HL-60/S4 treated with phorbol 12-myristate 13-acetate at 8.2 ng/mL for 4 days and 3 days (cell line): ENCODE results near the gene GRPEL2.

ENCODE experiments used
- in situ Hi-C: fragments of 300-500 bp; cut with MboI; formaldehyde crosslinking; loops from 2 replicates; pipeline ENCODE4 v1.15.0; 2022; ENCODE audit warnings: low sequenced_read_pairs

The GRPEL2 gene

DNA sequence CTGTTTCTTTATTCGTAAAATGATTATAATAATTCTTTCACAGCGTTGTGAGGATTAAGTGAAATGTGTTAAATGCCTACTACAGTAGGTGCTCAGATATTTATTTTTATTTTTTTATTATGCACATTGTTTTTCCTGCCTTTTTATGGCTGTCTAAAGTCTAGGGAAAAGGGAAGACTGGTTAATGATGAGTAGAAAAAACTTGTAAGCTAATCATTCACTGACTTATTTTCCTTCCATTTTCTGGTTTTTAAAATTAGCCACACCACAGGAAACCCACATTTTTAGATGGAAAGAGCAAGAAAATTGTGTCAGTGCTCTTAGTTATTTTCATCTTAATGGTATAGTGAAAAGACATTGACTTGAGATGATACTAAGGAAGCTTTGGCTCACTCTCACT is 8.6 kb downstream of the GRPEL2 start:
- in situ Hi-C loops, result loop anchor here (25.0 kb wide), 1 partner anchor 208 kb away; the partner anchor contains the start of gene CSNK1A1

DNA sequence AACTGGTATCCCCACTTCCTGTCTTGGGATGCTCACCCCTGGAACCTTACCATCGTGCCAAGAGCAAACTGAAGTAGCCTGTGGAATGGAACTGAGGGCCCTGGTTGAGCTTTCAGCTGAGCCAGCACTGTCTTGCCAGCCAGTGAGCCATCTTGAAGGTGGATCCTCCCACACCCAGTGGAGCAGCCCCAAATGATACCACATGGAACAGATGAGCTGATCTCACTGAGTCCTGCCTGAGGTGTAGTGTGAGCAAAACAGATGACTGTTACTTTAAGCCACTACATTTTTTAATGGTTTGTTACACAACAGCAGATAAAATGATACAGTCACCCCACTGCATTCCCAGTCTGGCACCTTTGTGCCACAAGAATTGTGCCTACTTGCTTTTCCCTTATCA is 10.4 kb downstream of the GRPEL2 start:
- in situ Hi-C loops, result loop anchor here (25.0 kb wide), 1 partner anchor 207 kb away; the partner anchor contains the start of gene CSNK1A1

DNA sequence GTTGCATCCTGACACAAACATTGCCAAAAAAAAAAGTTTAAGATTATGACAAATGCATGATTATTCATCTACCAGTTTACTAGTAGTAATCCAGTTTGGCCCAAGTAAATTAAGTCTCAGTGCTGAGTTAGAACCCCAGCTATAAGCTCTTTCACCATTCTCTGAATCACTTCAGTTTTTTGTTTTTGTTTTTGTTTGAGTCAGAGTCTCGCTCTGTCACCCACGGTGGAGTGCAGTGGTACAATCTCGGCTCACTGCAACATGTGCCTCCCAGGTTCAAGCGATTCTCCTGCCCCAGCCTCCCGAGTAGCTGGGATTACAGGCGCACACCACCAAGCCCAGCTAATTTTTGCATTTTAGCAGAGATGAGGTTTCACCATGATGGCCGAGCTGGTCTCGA is 11.1 kb downstream of the GRPEL2 start:
- in situ Hi-C loops, result loop anchor here (25.0 kb wide), 1 partner anchor 206 kb away; the partner anchor contains the start of gene CSNK1A1

DNA sequence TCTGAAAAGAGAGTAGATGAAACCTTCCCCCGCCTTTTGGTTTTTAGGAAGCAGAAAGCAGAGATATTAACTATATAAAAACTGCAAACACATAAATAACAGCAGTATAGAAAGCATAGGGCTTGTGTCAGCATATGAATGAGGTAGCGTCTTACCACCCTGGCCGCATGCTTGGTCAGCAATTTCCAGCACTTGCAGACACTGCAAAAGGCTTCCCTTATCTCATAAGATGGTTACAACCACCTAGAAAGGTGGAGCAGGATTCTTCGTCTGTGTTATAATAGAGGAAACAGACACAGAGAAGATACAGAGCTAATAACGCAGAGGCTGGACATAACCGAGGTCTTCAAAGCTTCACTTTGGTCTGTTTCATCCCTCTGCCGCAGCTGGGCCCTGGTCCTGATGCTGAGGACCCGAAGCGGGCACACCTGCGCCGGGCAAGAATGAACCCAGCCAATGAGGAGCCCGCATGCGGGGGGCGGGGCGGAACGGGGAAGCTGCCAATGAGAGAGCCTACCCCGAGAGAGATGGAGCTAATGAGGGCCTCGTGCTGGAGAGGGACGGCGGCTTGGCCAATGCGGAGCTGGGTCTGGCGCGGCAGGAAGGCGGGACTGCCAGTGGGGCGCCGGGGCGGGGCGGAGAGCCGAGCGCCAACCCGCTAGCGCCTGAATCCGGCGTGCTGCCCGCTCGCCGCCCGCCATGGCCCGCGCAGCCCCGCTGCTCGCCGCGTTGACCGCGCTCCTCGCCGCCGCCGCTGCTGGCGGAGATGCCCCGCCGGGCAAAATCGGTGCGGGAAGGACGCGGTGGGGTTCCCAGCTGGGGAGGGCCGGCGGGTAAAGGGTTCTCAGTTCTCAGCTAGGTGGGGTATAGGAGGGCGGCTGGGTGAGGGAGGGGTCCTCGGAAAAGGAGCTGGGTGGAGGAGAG is 12.3 kb downstream of the GRPEL2 start, which contains the start of gene PCYOX1L:
PCYOX1L (plus strand) TSS at position 677 of the 924 bp plus-strand sequence; CDS start at position 700, 23 bp downstream.
- in situ Hi-C loops, result loop anchor here (25.0 kb wide), 1 partner anchor 205 kb away; the partner anchor contains the start of gene CSNK1A1

DNA sequence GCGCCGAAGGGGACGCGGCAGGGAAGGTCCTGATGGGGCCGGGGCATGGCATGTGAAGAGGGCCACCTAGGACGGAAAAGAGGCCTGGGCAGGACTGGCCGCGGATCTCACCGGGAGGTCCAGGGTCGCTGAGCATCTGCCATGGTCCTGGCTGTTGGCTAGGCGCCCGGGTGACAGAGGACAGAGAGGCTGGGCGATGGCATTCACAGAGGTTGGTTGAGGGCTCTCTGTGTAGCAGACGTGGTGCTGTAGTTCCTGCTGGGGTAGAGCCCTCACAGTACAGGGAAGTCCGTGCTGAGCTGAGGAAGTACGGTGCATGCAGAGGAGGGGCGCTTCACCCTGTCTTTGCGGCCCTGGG is 13.0 kb downstream of the GRPEL2 start:
- in situ Hi-C loops, result loop anchor here (25.0 kb wide), 1 partner anchor 204 kb away; the partner anchor contains the start of gene CSNK1A1

DNA sequence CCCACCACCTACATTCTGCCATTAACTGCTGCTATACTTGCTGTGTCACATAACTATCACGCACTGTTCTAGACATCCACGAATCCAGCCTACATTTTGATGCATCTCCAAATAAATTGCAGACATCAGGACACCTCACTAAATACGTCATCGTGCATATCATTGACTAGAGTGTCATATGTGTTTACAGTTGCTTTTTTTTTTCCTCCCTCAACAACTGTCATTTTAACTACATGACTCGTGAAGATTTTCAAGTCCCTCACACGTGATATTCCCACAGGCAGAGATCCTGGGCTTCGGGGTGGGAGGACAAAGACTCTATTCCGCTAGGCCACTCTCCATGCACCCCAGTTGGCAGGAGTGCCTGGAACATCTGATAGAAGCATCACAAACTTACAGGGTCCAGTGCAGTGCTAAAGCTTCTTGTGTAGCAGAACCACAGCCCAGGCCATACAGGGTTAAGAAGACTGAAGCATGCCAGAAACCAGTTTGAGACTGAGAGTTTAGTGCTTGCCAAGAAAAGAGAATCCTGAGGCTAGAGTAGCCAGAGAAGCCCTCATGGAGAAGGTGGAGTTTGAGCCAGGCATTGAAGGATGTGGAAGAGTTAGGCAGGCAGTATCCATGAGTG is 13.7 kb downstream of the GRPEL2 start:
- in situ Hi-C loops, result loop anchor here (25.0 kb wide), 1 partner anchor 203 kb away; the partner anchor contains the start of gene CSNK1A1

DNA sequence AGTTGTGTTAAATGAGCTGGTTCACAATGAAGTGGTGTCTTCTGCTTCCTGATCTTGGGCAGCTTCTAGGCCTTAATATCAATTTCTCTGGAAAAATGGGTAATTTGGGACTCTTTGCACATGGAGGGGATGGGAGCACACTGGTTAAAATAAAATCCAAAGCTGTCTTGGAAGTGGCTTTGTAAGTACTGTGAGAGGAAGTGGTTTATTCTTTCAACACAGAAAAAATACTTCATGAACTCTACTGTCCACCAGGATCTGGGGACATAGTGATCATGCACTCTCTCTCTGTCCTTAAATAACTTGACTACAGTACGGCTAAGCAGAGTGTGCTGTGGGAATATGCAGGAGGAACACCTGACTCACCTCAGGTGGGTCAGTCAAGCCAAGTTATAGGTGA is 15.0 kb downstream of the GRPEL2 start:
- in situ Hi-C loops, result loop anchor here (25.0 kb wide), 1 partner anchor 202 kb away; the partner anchor contains the start of gene CSNK1A1

DNA sequence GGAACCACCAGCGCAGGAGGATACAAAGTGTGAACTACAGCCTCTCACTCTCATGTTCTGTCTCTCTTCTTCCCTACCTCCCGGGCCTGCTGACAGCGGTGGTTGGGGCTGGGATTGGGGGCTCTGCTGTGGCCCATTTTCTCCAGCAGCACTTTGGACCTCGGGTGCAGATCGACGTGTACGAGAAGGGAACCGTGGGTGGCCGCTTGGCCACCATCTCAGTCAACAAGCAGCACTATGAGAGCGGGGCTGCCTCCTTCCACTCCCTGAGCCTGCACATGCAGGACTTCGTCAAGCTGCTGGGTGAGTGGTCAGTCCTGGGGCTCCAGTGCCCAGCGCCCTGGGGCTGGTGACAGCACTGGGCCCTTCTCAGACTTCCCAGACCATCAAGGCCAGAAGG is 17.2 kb downstream of the GRPEL2 start:
- in situ Hi-C loops, result loop anchor here (25.0 kb wide), 1 partner anchor 200 kb away; the partner anchor contains the start of gene CSNK1A1

DNA sequence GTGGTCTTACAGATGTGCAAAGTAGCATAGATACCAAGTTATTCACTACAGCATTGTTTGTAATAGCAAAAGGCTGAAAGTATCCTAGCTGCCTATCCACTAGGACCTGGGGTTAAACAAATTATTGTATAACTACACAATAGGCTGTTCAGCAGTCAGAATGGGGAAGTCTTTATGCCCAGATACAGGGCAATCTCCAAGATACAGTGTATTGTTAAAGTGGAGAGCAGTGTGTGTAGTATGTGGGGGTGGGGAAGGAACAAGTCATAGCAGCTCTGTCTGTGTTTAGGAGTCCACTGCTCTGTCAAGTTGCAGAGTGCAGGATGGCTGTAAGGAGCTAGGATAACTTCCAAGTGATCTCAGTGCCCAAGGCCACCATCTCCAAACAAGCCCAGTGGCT is 18.1 kb downstream of the GRPEL2 start:
- in situ Hi-C loops, result loop anchor here (25.0 kb wide), 1 partner anchor 199 kb away; the partner anchor contains the start of gene CSNK1A1

DNA sequence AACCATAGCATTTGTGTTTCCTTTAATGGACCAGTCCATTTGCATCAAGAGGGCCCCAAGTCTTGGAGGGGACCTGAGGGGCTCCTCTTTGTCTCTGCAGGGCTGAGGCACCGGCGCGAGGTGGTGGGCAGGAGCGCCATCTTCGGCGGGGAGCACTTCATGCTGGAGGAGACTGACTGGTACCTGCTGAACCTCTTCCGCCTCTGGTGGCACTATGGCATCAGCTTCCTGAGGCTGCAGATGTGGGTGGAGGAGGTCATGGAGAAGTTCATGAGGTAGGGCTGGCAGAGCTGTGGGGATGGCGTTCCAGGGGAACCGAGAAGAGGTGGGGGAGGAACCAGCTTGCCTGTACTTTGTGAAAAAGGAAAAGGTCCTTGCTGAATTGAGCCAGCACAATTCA is 18.6 kb downstream of the GRPEL2 start:
- in situ Hi-C loops, result loop anchor here (25.0 kb wide), 1 partner anchor 198 kb away; the partner anchor contains the start of gene CSNK1A1

DNA sequence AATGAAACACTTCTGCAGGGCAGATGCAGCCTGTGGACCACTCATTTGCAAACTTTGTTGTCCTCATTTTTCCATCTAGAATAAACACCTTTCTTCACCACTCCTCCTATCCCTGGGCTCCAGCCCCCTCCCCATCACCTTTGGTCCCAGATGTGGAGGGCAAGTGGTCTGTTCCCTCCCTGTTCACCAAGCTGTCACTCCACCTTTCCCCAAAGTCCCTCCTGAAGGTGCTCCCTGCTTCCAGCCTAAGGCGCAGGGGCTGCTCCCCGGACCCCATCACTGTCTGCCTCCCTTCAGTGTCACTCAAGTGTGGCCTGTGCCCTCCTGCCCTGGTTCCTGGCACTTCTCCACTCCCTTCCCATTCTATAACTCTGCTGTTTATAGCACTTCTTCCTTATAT is 19.4 kb downstream of the GRPEL2 start:
- in situ Hi-C loops, result loop anchor here (25.0 kb wide), 1 partner anchor 198 kb away; the partner anchor contains the start of gene CSNK1A1

DNA sequence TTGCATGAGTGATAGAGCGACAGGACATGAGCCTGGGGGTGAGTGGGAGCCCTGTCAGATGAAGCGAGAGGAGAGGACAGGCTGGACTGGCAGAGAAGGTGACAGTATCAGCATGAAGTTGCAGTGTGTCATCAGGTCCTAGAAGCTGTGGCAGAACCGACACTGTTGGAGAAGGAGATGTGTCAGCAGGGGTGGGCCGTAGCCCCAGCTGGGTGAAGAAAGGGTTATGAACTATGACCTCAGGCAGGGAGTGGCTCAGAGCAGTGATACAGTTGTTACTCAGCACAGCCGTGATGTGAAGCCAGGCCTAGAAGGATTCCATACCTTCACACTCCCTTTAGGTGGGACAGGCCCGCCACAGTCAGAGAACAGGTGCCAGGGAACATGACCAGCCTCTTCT is 20.1 kb downstream of the GRPEL2 start:
- in situ Hi-C loops, result loop anchor here (25.0 kb wide), 1 partner anchor 197 kb away; the partner anchor contains the start of gene CSNK1A1

DNA sequence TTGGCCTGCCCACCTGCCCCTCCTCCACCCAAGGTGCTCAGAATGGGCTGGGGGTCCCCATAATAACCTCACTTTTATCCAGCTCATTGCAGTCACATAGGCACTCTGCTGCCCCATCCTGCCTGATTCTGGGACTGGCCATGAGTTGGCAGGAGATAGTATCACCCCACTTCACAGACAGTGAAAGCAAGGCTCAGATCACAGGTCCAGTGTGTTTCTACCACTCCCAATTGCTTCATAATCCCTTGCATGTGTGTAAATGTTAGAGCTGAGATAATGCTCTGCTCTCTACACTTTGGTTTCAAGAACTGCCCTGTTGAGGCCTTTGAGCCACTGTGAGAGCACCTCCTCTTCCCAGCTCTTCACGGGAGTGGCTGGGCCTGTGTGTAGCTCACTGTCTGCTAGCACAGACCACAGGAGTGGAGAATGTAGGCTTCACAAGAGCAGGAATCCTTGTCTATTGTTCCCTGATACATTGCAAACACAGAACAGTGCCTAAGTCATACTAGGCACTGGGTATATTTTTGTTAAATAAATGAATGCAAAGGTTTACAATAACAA is 20.9 kb downstream of the GRPEL2 start:
- in situ Hi-C loops, result loop anchor here (25.0 kb wide), 1 partner anchor 196 kb away; the partner anchor contains the start of gene CSNK1A1

DNA sequence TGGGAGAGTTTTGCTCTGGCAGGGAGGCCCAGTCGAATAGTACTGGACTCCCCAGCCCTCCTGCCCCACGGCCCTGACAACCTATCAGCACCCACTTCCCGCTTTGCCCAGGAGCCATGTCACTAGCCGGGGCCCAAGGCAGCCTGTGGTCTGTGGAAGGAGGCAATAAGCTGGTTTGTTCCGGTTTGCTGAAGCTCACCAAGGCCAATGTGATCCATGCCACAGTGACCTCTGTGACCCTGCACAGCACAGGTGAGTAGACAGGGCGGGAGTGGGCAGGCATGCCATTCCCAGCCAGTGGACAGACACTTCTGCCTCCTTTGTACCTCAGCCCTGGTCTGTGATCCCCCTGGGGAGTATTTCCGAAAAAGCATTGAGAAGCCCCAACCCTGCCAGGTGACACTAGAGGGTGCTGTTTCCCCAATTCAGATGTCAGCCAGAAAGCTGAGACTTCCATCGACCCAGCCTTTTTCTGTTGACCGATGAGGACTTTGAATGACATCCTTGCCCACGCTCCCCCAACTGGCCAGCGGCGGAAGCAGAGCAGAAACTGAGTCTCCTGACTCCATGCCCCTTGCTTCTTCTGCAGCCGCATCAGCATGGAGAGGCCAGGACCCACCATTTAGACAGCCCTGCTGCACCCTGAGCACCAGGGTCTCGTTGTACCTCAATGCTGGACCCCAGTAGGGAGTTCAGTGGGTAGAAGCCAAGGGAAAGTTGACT is 22.1 kb downstream of the GRPEL2 start:
- in situ Hi-C loops, result loop anchor here (25.0 kb wide), 1 partner anchor 195 kb away; the partner anchor contains the start of gene CSNK1A1

DNA sequence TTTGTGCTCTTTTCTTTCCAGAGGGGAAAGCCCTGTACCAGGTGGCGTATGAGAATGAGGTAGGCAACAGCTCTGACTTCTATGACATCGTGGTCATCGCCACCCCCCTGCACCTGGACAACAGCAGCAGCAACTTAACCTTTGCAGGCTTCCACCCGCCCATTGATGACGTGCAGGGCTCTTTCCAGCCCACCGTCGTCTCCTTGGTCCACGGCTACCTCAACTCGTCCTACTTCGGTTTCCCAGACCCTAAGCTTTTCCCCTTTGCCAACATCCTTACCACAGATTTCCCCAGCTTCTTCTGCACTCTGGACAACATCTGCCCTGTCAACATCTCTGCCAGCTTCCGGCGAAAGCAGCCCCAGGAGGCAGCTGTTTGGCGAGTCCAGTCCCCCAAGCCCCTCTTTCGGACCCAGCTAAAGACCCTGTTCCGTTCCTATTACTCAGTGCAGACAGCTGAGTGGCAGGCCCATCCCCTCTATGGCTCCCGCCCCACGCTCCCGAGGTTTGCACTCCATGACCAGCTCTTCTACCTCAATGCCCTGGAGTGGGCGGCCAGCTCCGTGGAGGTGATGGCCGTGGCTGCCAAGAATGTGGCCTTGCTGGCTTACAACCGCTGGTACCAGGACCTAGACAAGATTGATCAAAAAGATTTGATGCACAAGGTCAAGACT is 22.8 kb downstream of the GRPEL2 start:
- in situ Hi-C loops, result loop anchor here (25.0 kb wide), 1 partner anchor 194 kb away; the partner anchor contains the start of gene CSNK1A1

DNA sequence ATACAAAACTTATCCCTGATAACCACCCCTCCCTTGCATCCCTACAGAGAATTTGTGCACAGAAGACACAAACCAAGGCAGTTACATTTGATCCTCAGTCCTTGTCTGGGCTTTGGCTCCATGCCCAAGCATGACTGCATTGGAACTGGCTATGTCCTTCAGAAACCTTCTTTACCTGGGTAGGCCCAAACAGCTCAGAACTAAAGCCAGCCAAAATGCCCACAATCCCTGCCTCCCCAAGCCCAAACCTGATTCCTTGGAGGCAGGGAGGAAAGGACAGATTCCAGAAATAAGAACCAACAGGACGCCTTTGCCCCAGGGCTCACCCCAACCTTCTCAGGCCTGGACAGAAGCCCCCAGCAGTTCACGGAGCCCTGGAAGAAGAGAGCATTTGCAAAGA is 25.6 kb downstream of the GRPEL2 start:
- in situ Hi-C loops, result loop anchor here (5.0 to 25.0 kb wide), 2 partner anchors 49 to 191 kb away; partner anchors contain the start of gene CSNK1A1

DNA sequence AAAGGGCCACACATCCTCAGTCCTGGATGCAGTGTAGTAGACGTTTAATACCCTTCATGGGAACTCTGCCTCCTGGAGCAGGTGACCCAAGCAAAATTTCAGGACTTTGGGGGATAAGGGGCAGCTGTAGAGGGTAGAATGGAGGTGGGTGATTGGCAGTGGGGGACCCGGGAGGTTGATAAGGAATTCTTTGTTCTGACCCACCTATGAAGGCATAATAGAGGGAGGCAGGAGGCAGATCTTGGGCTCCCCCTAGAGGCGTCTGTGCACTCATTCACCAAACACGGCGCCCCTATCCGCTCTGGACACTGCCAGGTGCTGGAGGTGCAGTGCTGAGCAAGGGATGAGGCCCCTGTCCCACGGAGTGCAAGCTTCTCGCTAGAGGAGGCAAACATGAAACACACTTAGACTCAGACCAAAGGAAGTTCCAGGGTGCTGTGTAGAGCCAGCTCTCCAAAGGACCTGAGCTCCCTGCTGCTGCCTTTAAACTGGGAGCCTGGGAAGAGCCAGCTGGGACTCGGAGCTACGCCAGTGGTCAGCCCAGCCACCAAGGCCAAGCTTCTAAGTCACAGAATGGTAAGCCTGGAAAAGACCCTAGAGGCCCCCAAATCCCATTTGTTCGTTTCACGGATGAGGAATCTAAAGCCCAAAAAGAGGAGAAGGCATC is 26.1 kb downstream of the GRPEL2 start:
- in situ Hi-C loops, result loop anchor here (5.0 to 25.0 kb wide), 2 partner anchors 49 to 191 kb away; partner anchors contain the start of gene CSNK1A1

DNA sequence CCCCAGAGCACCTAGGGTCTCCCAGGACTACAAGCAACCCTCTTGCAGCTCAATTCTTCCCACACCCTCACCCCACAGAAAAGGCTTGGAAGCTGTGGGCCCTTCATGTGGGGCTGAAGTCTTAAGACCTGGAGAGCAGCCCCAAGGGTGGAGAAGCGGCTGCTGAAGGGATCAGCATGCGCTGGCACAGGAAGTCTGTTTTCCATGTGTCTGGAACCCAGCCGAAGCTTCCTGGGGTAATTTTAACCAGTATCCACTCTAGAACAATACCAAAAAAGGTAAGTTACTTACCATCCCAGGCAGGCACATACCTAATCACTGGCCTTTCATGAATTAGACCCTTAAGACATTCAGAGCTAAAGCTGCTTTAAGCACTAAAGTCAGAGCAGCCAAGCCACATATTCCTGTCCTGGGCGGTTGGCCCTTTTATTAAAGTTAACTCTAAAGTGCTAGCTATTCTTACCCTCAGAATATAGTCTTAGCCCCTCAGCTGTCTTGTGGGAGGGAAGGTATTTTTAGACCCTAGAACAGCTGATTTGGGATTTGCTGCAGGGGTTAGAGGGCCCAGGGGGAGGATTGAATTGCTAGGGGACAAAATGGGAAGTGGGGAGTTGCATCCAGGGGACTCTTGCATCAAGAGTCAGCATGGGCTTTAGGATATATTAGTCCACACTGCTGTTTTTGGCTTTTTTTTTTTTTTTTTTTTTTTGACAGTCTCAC is 26.9 kb downstream of the GRPEL2 start:
- in situ Hi-C loops, result loop anchor here (5.0 to 25.0 kb wide), 2 partner anchors 50 to 190 kb away; partner anchors contain the start of gene CSNK1A1
